ENCODE measurements around the gene LUC7L2. TPM values are rescaled to one million over a fixed set of nuclear protein-coding genes. Genes with fewer than 3 reads are reported as not detected.

The LUC7L2 gene
- total RNA-seq, 1 experiment from 2014 or later = 94.4 TPM

DNA sequence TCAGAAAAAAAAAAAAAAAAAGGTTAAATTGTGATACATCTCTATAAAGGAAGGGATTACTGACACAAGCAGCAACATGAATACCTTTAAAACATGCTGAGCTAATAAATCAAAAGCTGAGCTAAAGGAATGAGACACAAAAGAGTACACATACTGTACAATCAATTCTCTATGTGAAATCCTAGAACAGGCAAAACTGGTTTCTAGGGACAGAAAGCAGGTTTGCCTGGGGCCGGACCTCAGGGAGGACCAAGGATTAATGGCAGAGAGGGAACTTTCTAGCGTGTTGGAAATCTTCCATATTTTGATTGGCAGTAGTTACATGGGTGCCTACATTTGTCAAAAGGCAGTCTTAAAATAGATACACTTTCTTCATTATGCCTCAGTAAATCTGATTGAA lies 71.3 kb downstream of the LUC7L2 start:
- DNase-seq (ENCODE audit: low spot score) (no peak), ATAC-seq (no peak)
- Mint-ChIP-seq H3K4me1 (peaks cover 13% of the 10 kb centered on the region), H3K36me3 (no peaks in the 10 kb centered on the region), H3K27ac (no peak overlapping the region), H3K9me3 (no peaks in the 10 kb centered on the region), H3K27me3 (ENCODE audit: low read depth) (no peaks in the 10 kb centered on the region), H3K4me3 (no peak overlapping the region)
- TF ChIP-seq ZNF317 (CRISPR knock-in tag; IDR thresholded peaks at IDR 0.05; ENCODE audit: borderline replicate concordance, low read depth) = no peak
- TF ChIP-seq ZNF121 (CRISPR knock-in tag; IDR thresholded peaks at IDR 0.05) = no peak
- TF ChIP-seq CREB1 (CRISPR knock-in tag; IDR thresholded peaks at IDR 0.05) = no peak
- no peak for TF ChIP-seq ZNF232 (CRISPR knock-in tag; IDR thresholded peaks at IDR 0.05)
- TF ChIP-seq, protein P1, sequence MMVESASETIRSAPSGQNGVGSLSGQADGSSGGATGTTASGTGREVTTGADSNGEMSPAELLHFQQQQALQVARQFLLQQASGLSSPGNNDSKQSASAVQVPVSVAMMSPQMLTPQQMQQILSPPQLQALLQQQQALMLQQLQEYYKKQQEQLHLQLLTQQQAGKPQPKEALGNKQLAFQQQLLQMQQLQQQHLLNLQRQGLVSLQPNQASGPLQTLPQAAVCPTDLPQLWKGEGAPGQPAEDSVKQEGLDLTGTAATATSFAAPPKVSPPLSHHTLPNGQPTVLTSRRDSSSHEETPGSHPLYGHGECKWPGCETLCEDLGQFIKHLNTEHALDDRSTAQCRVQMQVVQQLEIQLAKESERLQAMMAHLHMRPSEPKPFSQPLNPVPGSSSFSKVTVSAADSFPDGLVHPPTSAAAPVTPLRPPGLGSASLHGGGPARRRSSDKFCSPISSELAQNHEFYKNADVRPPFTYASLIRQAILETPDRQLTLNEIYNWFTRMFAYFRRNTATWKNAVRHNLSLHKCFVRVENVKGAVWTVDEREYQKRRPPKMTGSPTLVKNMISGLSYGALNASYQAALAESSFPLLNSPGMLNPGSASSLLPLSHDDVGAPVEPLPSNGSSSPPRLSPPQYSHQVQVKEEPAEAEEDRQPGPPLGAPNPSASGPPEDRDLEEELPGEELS (CRISPR knock-in tag; IDR thresholded peaks at IDR 0.05) = no peak
- TF ChIP-seq, protein P2, sequence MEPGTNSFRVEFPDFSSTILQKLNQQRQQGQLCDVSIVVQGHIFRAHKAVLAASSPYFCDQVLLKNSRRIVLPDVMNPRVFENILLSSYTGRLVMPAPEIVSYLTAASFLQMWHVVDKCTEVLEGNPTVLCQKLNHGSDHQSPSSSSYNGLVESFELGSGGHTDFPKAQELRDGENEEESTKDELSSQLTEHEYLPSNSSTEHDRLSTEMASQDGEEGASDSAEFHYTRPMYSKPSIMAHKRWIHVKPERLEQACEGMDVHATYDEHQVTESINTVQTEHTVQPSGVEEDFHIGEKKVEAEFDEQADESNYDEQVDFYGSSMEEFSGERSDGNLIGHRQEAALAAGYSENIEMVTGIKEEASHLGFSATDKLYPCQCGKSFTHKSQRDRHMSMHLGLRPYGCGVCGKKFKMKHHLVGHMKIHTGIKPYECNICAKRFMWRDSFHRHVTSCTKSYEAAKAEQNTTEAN (CRISPR knock-in tag; IDR thresholded peaks at IDR 0.05) = no peak
- no peak for TF ChIP-seq RELA (CRISPR knock-in tag; IDR thresholded peaks at IDR 0.05; ENCODE audit: borderline replicate concordance)
- TF ChIP-seq TEAD1 (CRISPR knock-in tag; IDR thresholded peaks at IDR 0.05) = no peak
- TF ChIP-seq JUN (CRISPR knock-in tag; IDR thresholded peaks at IDR 0.05) = no peak
- TF ChIP-seq CBFB (CRISPR knock-in tag; IDR thresholded peaks at IDR 0.05; ENCODE audit: low read depth) = no peak
- TF ChIP-seq, protein P3, sequence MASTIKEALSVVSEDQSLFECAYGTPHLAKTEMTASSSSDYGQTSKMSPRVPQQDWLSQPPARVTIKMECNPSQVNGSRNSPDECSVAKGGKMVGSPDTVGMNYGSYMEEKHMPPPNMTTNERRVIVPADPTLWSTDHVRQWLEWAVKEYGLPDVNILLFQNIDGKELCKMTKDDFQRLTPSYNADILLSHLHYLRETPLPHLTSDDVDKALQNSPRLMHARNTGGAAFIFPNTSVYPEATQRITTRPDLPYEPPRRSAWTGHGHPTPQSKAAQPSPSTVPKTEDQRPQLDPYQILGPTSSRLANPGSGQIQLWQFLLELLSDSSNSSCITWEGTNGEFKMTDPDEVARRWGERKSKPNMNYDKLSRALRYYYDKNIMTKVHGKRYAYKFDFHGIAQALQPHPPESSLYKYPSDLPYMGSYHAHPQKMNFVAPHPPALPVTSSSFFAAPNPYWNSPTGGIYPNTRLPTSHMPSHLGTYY (CRISPR knock-in tag; IDR thresholded peaks at IDR 0.05) = no peak
- TF ChIP-seq ETV6 (CRISPR knock-in tag; IDR thresholded peaks at IDR 0.05) = no peak
- TF ChIP-seq, protein P4, sequence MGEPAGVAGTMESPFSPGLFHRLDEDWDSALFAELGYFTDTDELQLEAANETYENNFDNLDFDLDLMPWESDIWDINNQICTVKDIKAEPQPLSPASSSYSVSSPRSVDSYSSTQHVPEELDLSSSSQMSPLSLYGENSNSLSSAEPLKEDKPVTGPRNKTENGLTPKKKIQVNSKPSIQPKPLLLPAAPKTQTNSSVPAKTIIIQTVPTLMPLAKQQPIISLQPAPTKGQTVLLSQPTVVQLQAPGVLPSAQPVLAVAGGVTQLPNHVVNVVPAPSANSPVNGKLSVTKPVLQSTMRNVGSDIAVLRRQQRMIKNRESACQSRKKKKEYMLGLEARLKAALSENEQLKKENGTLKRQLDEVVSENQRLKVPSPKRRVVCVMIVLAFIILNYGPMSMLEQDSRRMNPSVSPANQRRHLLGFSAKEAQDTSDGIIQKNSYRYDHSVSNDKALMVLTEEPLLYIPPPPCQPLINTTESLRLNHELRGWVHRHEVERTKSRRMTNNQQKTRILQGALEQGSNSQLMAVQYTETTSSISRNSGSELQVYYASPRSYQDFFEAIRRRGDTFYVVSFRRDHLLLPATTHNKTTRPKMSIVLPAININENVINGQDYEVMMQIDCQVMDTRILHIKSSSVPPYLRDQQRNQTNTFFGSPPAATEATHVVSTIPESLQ (CRISPR knock-in tag; IDR thresholded peaks at IDR 0.05) = no peak
- no peak for TF ChIP-seq NFYB (CRISPR knock-in tag; conservative IDR thresholded peaks at IDR 0.05; ENCODE audit: low read depth)
- TF ChIP-seq TCF7 (CRISPR knock-in tag; IDR thresholded peaks at IDR 0.05; ENCODE audit: low read depth) = no peak
- TF ChIP-seq PRRX2 (CRISPR knock-in tag; IDR thresholded peaks at IDR 0.05) = no peak
- TF ChIP-seq, protein P5, sequence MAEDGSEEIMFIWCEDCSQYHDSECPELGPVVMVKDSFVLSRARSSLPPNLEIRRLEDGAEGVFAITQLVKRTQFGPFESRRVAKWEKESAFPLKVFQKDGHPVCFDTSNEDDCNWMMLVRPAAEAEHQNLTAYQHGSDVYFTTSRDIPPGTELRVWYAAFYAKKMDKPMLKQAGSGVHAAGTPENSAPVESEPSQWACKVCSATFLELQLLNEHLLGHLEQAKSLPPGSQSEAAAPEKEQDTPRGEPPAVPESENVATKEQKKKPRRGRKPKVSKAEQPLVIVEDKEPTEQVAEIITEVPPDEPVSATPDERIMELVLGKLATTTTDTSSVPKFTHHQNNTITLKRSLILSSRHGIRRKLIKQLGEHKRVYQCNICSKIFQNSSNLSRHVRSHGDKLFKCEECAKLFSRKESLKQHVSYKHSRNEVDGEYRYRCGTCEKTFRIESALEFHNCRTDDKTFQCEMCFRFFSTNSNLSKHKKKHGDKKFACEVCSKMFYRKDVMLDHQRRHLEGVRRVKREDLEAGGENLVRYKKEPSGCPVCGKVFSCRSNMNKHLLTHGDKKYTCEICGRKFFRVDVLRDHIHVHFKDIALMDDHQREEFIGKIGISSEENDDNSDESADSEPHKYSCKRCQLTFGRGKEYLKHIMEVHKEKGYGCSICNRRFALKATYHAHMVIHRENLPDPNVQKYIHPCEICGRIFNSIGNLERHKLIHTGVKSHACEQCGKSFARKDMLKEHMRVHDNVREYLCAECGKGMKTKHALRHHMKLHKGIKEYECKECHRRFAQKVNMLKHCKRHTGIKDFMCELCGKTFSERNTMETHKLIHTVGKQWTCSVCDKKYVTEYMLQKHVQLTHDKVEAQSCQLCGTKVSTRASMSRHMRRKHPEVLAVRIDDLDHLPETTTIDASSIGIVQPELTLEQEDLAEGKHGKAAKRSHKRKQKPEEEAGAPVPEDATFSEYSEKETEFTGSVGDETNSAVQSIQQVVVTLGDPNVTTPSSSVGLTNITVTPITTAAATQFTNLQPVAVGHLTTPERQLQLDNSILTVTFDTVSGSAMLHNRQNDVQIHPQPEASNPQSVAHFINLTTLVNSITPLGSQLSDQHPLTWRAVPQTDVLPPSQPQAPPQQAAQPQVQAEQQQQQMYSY (CRISPR knock-in tag; IDR thresholded peaks at IDR 0.05) = no peak
- TF ChIP-seq, protein P6, sequence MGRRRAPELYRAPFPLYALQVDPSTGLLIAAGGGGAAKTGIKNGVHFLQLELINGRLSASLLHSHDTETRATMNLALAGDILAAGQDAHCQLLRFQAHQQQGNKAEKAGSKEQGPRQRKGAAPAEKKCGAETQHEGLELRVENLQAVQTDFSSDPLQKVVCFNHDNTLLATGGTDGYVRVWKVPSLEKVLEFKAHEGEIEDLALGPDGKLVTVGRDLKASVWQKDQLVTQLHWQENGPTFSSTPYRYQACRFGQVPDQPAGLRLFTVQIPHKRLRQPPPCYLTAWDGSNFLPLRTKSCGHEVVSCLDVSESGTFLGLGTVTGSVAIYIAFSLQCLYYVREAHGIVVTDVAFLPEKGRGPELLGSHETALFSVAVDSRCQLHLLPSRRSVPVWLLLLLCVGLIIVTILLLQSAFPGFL (CRISPR knock-in tag; IDR thresholded peaks at IDR 0.05; ENCODE audit: borderline replicate concordance) = no peak
- ChIA-PET CTCF (interaction anchor here (0.9 to 1.4 kb wide), 4 partner anchors 18 to 188 kb away, joined by 3 to 5 read pairs (median 3); partner anchors contain the start of gene KLRG2), POLR2A (no interaction called here)
